ENCODE data around the gene MXRA8. TPM values are rescaled to one million over a fixed set of nuclear protein-coding genes. Genes with fewer than 3 reads are reported as not detected.

Gene MXRA8
- total RNA-seq, 4 donors from 2014 or later: 18.6 to 43.5 (median 21.9) TPM

DNA sequence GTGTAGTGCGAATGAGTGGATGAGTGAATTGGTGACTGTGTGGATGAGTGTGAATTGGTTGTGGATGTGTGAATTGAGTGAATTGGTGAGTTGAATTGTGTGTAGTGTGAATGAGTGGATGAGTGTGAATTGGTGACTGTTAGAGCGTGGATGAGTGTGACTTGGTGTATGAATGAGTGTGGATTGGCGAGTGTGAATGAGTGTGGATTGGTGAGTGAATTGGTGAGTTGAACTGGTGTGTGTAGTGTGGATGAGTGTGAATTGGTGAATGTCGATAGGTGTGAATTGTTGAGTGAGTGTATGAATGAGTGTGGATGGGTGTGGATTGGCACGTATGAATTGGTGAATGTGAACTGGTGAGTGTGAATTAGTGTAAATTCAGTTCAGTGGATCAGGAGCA is 9.0 kb upstream of the MXRA8 start:
- Histone ChIP-seq H3K4me3 (no peak overlapping the region), H3K27me3 (no peaks in the 10 kb centered on the region), H3K27ac (no peak overlapping the region), H3K36me3 (no peaks in the 10 kb centered on the region), H3K9me3 (no peaks in the 10 kb centered on the region), H3K4me1 (peaks cover 13% of the 10 kb centered on the region)
- 90% methylated on average over 5 of the region's 5 CpGs for WGBS
- TF ChIP-seq POLR2A (IDR thresholded peaks at IDR 0.05): no peak
- TF ChIP-seq, protein P1, sequence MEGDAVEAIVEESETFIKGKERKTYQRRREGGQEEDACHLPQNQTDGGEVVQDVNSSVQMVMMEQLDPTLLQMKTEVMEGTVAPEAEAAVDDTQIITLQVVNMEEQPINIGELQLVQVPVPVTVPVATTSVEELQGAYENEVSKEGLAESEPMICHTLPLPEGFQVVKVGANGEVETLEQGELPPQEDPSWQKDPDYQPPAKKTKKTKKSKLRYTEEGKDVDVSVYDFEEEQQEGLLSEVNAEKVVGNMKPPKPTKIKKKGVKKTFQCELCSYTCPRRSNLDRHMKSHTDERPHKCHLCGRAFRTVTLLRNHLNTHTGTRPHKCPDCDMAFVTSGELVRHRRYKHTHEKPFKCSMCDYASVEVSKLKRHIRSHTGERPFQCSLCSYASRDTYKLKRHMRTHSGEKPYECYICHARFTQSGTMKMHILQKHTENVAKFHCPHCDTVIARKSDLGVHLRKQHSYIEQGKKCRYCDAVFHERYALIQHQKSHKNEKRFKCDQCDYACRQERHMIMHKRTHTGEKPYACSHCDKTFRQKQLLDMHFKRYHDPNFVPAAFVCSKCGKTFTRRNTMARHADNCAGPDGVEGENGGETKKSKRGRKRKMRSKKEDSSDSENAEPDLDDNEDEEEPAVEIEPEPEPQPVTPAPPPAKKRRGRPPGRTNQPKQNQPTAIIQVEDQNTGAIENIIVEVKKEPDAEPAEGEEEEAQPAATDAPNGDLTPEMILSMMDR (IDR thresholded peaks at IDR 0.05): no peak
- no peak for DNase-seq (ENCODE audit: low spot score in 2 of 2)

DNA sequence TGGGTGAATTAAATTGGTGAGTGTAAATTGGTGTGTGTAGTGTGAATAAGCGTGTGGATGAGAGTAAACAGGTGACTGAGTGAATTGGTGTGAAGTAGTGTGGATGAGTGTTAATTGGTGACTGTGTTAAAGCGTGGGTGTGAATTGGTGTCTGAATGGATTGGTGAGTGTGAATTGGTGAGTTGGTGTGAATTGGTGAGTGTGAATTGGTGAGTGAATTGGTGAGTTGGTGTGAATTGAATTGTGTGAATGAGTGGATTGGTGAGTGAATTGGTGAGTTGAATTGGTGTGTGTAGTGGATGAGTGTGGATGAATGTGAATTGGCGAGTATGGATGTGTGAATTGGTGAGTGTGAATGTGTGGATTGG is 8.3 kb upstream of the MXRA8 start:
- H3K36me3 ChIP-seq: no peaks in the 10 kb centered on the region
- DNase-seq (ENCODE audit: low spot score in 2 of 2): no peak
- peaks cover 10% of the 10 kb centered on the region for H3K4me1 ChIP-seq
- H3K9me3 ChIP-seq: no peaks in the 10 kb centered on the region
- no peak overlapping the region for H3K27ac ChIP-seq
- H3K27me3 ChIP-seq: no peaks in the 10 kb centered on the region
- no peak overlapping the region for H3K4me3 ChIP-seq
- TF ChIP-seq, protein P1 (IDR thresholded peaks at IDR 0.05): no peak
- no peak for TF ChIP-seq POLR2AphosphoS5 (IDR thresholded peaks at IDR 0.05)
- 91% methylated on average over 2 of the region's 3 CpGs for WGBS

DNA sequence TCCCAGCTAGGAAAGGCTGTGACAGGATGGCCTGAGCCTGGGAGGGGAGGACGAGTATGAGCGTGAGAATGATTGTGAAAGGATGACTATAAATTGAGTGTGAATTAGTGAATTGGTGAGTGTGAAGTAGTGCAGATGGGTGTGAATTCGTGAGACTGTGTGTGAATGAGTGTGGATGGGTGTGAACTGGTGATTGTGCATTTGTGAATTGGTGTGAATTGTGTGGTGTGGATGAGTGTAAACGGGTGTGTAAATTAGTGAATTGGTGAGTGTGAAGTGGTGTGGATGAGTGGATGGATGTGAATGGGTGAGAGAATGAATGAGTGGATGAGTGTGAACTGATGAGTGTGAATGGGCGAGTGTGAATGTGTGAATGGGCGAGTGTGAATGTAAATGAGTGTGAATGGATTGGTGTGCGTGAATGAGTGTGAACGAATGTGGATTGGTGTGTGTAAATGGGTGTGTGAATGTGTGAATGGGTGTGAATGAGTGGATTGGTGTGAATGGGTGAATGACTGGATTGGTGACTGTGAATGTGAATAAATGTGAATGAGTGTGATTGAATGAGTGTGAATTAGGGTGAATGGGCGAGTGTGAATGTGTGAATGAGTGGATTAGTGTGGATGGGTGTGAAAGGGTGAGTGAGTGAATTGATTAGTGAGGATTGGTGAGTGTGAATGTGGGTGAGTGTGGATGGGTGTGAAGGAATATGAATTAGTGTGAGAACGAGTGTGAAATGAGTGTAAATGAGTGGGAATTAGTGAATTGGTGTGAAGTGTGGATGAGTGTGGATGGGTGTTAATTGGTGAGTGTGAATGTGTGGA is 7.7 kb upstream of the MXRA8 start:
- no peak overlapping the region for H3K4me3 ChIP-seq
- H3K36me3 ChIP-seq: no peaks in the 10 kb centered on the region
- no peak for DNase-seq (ENCODE audit: low spot score in 2 of 2)
- H3K9me3 ChIP-seq: no peaks in the 10 kb centered on the region
- H3K4me1 ChIP-seq: peaks cover 10% of the 10 kb centered on the region
- no peaks in the 10 kb centered on the region for H3K27me3 ChIP-seq
- H3K27ac ChIP-seq: no peak overlapping the region
- TF ChIP-seq POLR2A (IDR thresholded peaks at IDR 0.05): no peak
- TF ChIP-seq, protein P1 (IDR thresholded peaks at IDR 0.05): no peak
- no peak for TF ChIP-seq POLR2AphosphoS5 (IDR thresholded peaks at IDR 0.05)
- TF ChIP-seq EP300 (IDR thresholded peaks at IDR 0.05): no peak
- WGBS: 76% methylated on average over 10 of the region's 10 CpGs

DNA sequence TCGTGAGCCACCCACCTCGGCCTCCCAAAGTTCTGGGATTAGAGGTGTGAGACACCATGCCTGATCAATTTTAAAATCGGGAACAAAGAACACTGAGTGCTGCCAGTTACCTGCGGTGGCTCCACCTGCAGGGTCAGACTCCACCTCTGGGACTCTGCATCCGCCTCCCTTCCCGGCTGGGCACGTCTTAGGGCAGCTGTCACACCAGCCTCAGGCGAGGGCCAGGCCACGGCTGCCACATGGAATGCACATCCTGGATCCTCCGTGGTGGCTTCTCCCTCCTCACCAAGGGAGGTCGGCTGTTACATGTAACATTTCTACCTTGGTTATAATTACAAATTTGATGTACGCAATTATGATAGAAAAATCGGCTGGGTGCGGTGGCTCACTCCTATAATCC is 5.9 kb upstream of the MXRA8 start:
- Histone ChIP-seq H3K4me1 (peaks cover 27% of the 10 kb centered on the region), H3K9me3 (no peaks in the 10 kb centered on the region), H3K4me3 (no peak overlapping the region), H3K27ac (no peak overlapping the region), H3K27me3 (no peaks in the 10 kb centered on the region), H3K36me3 (no peaks in the 10 kb centered on the region)
- TF ChIP-seq POLR2A (IDR thresholded peaks at IDR 0.05) (no peak), POLR2AphosphoS5 (IDR thresholded peaks at IDR 0.05) (no peak), EP300 (IDR thresholded peaks at IDR 0.05) (no peak)
- TF ChIP-seq, protein P1 (IDR thresholded peaks at IDR 0.05): no peak
- 67% methylated on average over 14 of the region's 14 CpGs for WGBS
- no peak for DNase-seq (ENCODE audit: low spot score in 2 of 2)

DNA sequence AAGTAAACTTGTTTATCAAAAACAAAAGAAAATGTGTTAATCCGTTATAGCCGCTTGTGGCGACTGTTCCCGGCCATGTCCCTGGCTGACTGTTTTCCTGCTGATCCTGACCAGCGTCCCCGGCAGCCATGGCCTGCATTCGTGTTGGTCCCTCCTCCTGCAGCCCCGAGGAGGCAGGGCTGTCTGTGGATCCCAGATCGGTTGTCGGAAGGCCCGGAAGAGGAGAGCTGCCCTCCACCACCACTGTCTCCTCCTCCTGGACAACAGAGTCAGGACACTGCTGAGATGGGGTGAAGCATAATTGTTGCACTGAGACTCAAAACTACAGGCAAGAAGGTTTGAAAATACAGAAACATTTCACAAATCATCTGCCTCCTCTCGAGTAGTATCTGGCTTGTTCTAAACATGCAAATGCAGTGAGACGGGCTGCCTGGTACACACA is 3.6 kb upstream of the MXRA8 start:
- Histone ChIP-seq H3K4me3 (peak overlapping the region; percentile 7), H3K4me1 (peaks cover 44% of the 10 kb centered on the region), H3K36me3 (no peaks in the 10 kb centered on the region), H3K27ac (peak overlapping the region; percentile 72), H3K9me3 (no peaks in the 10 kb centered on the region), H3K27me3 (no peaks in the 10 kb centered on the region)
- DNase-seq (ENCODE audit: low spot score in 2 of 2): no peak
- no peak for TF ChIP-seq POLR2A (IDR thresholded peaks at IDR 0.05)
- no peak for TF ChIP-seq POLR2AphosphoS5 (IDR thresholded peaks at IDR 0.05)
- TF ChIP-seq, protein P1 (IDR thresholded peaks at IDR 0.05): no peak
- TF ChIP-seq EP300 (IDR thresholded peaks at IDR 0.05): no peak
- 24% methylated on average over 13 of the region's 13 CpGs for WGBS
